Activated B cell treated with CpG ODN at 0.5 μM for 24 hours (primary cell): ENCODE measurements around the gene ATPAF2. TPM values are rescaled to one million over a fixed set of nuclear protein-coding genes. Genes with fewer than 3 reads are reported as not detected.

Experiments
- ATAC-seq: fragments of 200-7000 bp; cut with Tn5 transposase; one replicate; pipeline ENCODE4 v1.10.0; 2021; ENCODE audit warnings: low read depth, mild to moderate bottlenecking, moderate library complexity
- CTCF ChIA-PET: fragments of 350-600 bp; sonication (Branson Sonifier 250); formaldehyde crosslinking; loops from one replicate; lab custom pipeline; 2021; ENCODE audit warnings: antibody characterized with exemption; lab: Charles Lee
- POLR2A ChIA-PET: fragments of 350-600 bp; sonication (Branson Sonifier 250); formaldehyde crosslinking; loops from one replicate; lab custom pipeline; 2021; ENCODE audit warnings: antibody characterized with exemption; lab: Charles Lee
- DNase-seq: peaks from one replicate; pipeline ENCODE4 v3.0.0; 2022
- H3K27ac Mint-ChIP-seq: one replicate; pipeline ENCODE4 v1.8.0; 2020; ENCODE audit warnings: mixed read lengths
- H3K27me3 Mint-ChIP-seq: one replicate; pipeline ENCODE4 v1.8.0; 2021; ENCODE audit warnings: mixed read lengths
- H3K36me3 Mint-ChIP-seq: one replicate; pipeline ENCODE4 v1.8.0; 2021; ENCODE audit warnings: low read depth, mixed read lengths
- H3K4me1 Mint-ChIP-seq: one replicate; pipeline ENCODE4 v1.8.0; 2021; ENCODE audit warnings: mixed read lengths
- H3K4me3 Mint-ChIP-seq: one replicate; pipeline ENCODE4 v1.8.0; 2020; ENCODE audit warnings: mild to moderate bottlenecking, mixed read lengths
- H3K9me3 Mint-ChIP-seq: one replicate; pipeline ENCODE4 v1.8.0; 2020; ENCODE audit warnings: mixed read lengths
- CTCF ChIP-seq: fragments of 200-600 bp; IDR thresholded peaks from one replicate; pipeline ENCODE4 v1.8.0; 2022; ENCODE audit warnings: antibody characterized with exemption, mild to moderate bottlenecking
- intact Hi-C: fragments of 100-400 bp; cut with micrococcal nuclease; formaldehyde crosslinking; loops from one replicate; pipeline ENCODE4 v1.15.1; 2024
- total RNA-seq: library from RNA; stranded (reverse); gene quantifications from 2 replicates; pipeline ENCODE4 v1.2.3, GENCODE V29; 2022

ATPAF2 gene
- total RNA-seq, 1 donor from 2014 or later, result 69.1 TPM

- no peaks in the 10 kb centered on the region for H3K36me3 Mint-ChIP-seq
- H3K27ac Mint-ChIP-seq, result no peak overlapping the region
- ATAC-seq (no peak), DNase-seq (no peak)
- no peaks in the 10 kb centered on the region for H3K9me3 Mint-ChIP-seq
- ChIA-PET POLR2A (no interaction called here), CTCF (no interaction called here)
- no peaks in the 10 kb centered on the region for H3K27me3 Mint-ChIP-seq
- no peak for TF ChIP-seq CTCF
- H3K4me1 Mint-ChIP-seq, result no peaks in the 10 kb centered on the region
- H3K4me3 Mint-ChIP-seq, result no peak overlapping the region
- intact Hi-C loops, result no loop called here
Measured at GRCh38 chr17:17987187-17987896, 51.6 kb downstream of the ATPAF2 start.

- DNase-seq (no peak), ATAC-seq (no peak)
- TF ChIP-seq CTCF, result no peak
- H3K36me3 Mint-ChIP-seq, result no peaks in the 10 kb centered on the region
- ChIA-PET POLR2A (interaction anchor here (0.6 kb wide), 1 partner anchor 99 kb away, joined by 3 read pairs; no protein-coding TSS in a partner anchor), CTCF (no interaction called here)
- H3K4me1 Mint-ChIP-seq, result no peaks in the 10 kb centered on the region
- no peak overlapping the region for H3K4me3 Mint-ChIP-seq
- H3K27me3 Mint-ChIP-seq, result no peaks in the 10 kb centered on the region
- intact Hi-C loops, result no loop called here
- H3K9me3 Mint-ChIP-seq, result no peaks in the 10 kb centered on the region
- no peak overlapping the region for H3K27ac Mint-ChIP-seq
Measured at GRCh38 chr17:17985555-17985954, 53.4 kb downstream of the ATPAF2 start.

GRCh38 chr17:17985153-17985552 lies 53.8 kb downstream of the ATPAF2 start:
- H3K4me3 Mint-ChIP-seq, result no peak overlapping the region
- no peak overlapping the region for H3K27ac Mint-ChIP-seq
- H3K9me3 Mint-ChIP-seq, result no peaks in the 10 kb centered on the region
- H3K27me3 Mint-ChIP-seq, result no peaks in the 10 kb centered on the region
- no peaks in the 10 kb centered on the region for H3K4me1 Mint-ChIP-seq
- no peaks in the 10 kb centered on the region for H3K36me3 Mint-ChIP-seq
- ChIA-PET CTCF (no interaction called here), POLR2A (interaction anchor here (0.6 kb wide), 1 partner anchor 99 kb away, joined by 3 read pairs; no protein-coding TSS in a partner anchor)
- ATAC-seq (no peak), DNase-seq (no peak)
- no peak for TF ChIP-seq CTCF
- intact Hi-C loops, result no loop called here

GRCh38 chr17:17983776-17984175 lies 55.2 kb downstream of the ATPAF2 start:
- POLR2A ChIA-PET, result no interaction called here
- DNase-seq, result no peak
- Mint-ChIP-seq H3K27me3 (no peaks in the 10 kb centered on the region), H3K36me3 (no peaks in the 10 kb centered on the region), H3K4me1 (peaks cover 3% of the 10 kb centered on the region), H3K27ac (no peak overlapping the region), H3K4me3 (no peak overlapping the region), H3K9me3 (no peaks in the 10 kb centered on the region)
- CTCF ChIA-PET, result interaction anchor here (1.2 kb wide), 1 partner anchor 24 kb away, joined by 3 read pairs; no protein-coding TSS in a partner anchor
- intact Hi-C loops, result no loop called here
- TF ChIP-seq CTCF, result no peak
- no peak for ATAC-seq

GRCh38 chr17:17983376-17983775 lies 55.6 kb downstream of the ATPAF2 start:
- Mint-ChIP-seq H3K4me3 (no peak overlapping the region), H3K27ac (no peak overlapping the region), H3K4me1 (peaks cover 5% of the 10 kb centered on the region), H3K9me3 (no peaks in the 10 kb centered on the region), H3K36me3 (no peaks in the 10 kb centered on the region), H3K27me3 (no peaks in the 10 kb centered on the region)
- TF ChIP-seq CTCF, result no peak
- no peak for ATAC-seq
- POLR2A ChIA-PET, result no interaction called here
- CTCF ChIA-PET, result interaction anchor here (1.2 kb wide), 1 partner anchor 23 kb away, joined by 3 read pairs; no protein-coding TSS in a partner anchor
- no peak for DNase-seq
- intact Hi-C loops, result no loop called here
